ENCODE results near the gene POMGNT1.

The POMGNT1 gene

DNA sequence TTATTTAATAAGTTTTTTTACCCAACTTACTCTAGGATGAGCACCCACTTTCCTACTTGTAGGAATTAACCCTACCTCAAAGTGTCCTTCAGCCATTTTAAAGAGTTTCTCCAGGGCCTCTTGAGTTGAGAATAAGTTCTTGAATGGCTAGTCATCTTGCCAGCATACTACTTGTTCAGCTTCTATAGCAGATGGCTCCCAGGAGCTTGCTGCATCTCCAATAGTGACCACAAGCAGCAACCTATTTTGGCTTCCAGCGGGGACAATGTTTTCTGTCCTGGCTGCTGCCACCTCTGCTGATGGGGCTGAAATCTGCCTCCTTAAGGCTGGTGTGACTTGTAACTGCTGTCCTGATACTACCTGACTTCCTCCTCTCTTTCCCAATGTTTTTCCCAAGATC, 45.0 kb downstream of the POMGNT1 start:
- DNase-seq = no peak

DNA sequence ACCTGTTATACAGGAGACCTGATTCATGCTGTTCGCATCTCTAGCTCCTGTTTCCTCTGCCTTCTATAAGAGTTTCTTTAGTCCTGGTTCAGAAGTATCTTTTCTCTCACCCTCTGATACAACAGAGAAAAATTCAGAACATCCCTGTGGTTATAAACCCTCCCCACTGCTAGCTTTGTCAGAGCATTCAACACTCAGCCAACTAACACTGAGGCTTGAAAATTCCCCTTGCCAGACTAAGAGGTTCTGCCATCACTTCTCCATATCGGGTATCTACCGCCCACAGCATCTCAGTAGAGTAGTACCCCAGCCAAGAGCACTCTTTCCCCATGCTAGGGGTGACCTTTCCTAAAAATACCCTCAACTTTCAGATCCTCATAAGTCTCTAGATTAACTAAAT, 46.2 kb downstream of the POMGNT1 start:
- DNase-seq = no peak

DNA sequence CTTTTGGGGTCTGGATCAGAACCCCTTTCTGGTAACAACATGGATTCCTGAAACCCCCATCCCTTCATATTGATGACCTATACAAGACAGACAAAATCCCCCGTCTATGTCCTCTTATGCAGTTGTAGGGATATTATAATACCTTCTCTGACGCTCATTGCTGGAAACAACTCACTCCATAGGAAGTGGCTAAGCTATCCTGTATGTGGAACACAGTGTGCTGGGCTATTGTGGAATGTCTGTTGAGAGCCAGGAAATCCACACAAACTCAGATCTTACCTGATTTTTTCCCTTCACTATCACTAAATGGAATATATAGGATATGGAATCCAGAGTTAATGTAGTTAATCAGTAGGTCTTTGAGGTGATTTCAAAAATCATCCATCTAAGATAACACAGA, 48.1 kb downstream of the POMGNT1 start:
- no peak for DNase-seq

DNA sequence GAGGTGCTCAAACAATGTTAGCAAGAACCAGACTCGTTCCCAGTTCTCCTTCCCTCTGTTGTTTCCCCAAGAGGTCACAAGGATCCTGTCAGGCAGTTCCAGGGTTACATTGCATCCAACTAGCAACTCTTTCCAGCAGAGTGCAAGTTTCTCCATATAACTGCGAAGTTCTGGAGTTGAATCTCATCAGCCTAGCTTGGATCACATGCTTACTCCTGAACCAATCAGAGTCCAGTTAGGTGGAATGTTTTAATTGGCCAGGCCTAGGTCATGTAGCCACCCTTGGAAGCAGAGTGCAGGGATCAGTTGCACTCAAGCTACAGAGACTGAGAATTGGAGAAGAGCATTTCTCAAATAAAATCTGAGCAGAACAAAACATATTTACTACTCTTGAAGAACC, 49.9 kb downstream of the POMGNT1 start:
- no peak for DNase-seq

All from activated naive CD4-positive, alpha-beta T cell treated with Interleukin-2 at 50 U/mL for 16 hours (primary cell).